Naive thymus-derived CD8-positive, alpha-beta T cell (primary cell): ENCODE results near the gene TEX261. TPM values are rescaled to one million over a fixed set of nuclear protein-coding genes. Genes with fewer than 3 reads are reported as not detected.
"Not testable (repeated sequence)": the region's sequence is repeated elsewhere in the genome, so short reads cannot be mapped to it uniquely, and the experiment has no call there.

Experiments used
- ATAC-seq, 2 donors: fragments of 150-1000 bp; cut with Tn5 transposase in 1 of 2; sonication (Bioruptor Pico), chemical (Tn5 transposase) in 1 of 2; 1 replicate in 1 of 2; 2 replicates in 1 of 2; pipeline ENCODE4 v1.10.0; 2021; ENCODE audit warnings: mild to moderate bottlenecking in 2 of 2, moderate library complexity in 2 of 2
- POLR2A ChIA-PET: fragments of 350-600 bp; sonication (Branson Sonifier 250); formaldehyde crosslinking; loops from one replicate; lab custom pipeline; 2021; ENCODE audit warnings: antibody characterized with exemption; lab: Charles Lee
- DNase-seq, 10 donors: peaks; one replicate each; pipeline versions ENCODE4 v3.0.0 to v3.0.0-alpha.2; 2020 to 2022
- H3K27ac Mint-ChIP-seq, 10 donors: one replicate each; pipeline ENCODE4 v1.8.0; 2020 to 2022; ENCODE audit warnings: mild to moderate bottlenecking in 10 of 10, mixed read lengths in 10 of 10, moderate library complexity in 4 of 10, inconsistent platforms in 1 of 10
- H3K27me3 Mint-ChIP-seq, 5 donors: one replicate each; pipeline ENCODE4 v1.8.0; 2021 to 2022; ENCODE audit warnings: mixed read lengths in 5 of 5
- H3K36me3 Mint-ChIP-seq, 3 donors: one replicate each; pipeline ENCODE4 v1.8.0; 2020 to 2022; ENCODE audit warnings: mixed read lengths in 3 of 3, mild to moderate bottlenecking in 2 of 3, inconsistent platforms in 1 of 3
- H3K4me1 Mint-ChIP-seq, 4 donors: one replicate each; pipeline ENCODE4 v1.8.0; 2021 to 2022; ENCODE audit warnings: mixed read lengths in 4 of 4
- H3K4me3 Mint-ChIP-seq, 10 donors: one replicate each; pipeline ENCODE4 v1.8.0; 2020 to 2022; ENCODE audit warnings: mild to moderate bottlenecking in 10 of 10, mixed read lengths in 10 of 10, moderate library complexity in 6 of 10, inconsistent platforms in 1 of 10
- H3K9me3 Mint-ChIP-seq, 9 donors: one replicate each; pipeline ENCODE4 v1.8.0; 2020 to 2022; ENCODE audit warnings: mixed read lengths in 9 of 9, mild to moderate bottlenecking in 3 of 9, inconsistent platforms in 1 of 9, moderate library complexity in 1 of 9
- polyA plus RNA-seq, 3 donors: library from polyadenylated mRNA; unstranded; fragments of 300-500 nt; fragmentation: Illumina TruSeq; gene quantifications; one replicate each; pipeline ENCODE4 v1.2.3, GENCODE V29; 2021
- total RNA-seq, 8 experiments: library from RNA in 2 of 8; stranded (reverse) in 2 of 8; gene quantifications; one replicate each; pipeline ENCODE4 v1.2.3 and lab custom pipeline; 2021 to 2026

Gene TEX261
- total and polyA plus RNA-seq, 5 experiments from 2014 or later: 33.7 to 63.1 (median 40.6) TPM

DNA sequence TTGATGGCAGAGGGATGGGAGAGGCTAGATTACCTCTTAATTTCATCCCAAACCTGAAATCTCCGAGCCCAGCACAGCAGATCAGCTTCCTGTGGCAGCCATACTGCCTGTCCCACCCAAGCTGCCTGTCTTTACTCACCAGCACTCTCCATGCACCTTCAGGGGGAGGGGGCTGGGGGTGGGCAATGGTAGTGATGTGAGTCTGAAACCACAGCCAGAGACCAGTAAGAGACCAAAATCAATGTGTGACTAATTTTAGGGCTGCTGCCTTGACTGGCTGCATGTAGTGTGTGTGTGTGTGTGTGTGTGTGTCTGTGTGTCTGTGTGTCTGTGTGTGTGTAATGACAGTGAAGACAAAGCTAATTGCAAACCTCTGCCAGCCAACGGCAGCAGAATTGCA lies 11.7 kb upstream of the TEX261 start:
- ATAC-seq (no peak), DNase-seq (no peak)
- peaks cover 0 to 2% (median under 1%) of the 10 kb centered on the region in 4 donors for H3K4me1 Mint-ChIP-seq
- no peaks in the 10 kb centered on the region for H3K9me3 Mint-ChIP-seq
- peaks cover 14 to 40% (median 31%) of the 10 kb centered on the region in 5 donors for H3K27me3 Mint-ChIP-seq
- POLR2A ChIA-PET: no interaction called here
- no peak overlapping the region for H3K27ac Mint-ChIP-seq
- peaks cover 0 to 4% (median 0%) of the 10 kb centered on the region in 3 donors for H3K36me3 Mint-ChIP-seq
- no peak overlapping the region for H3K4me3 Mint-ChIP-seq

DNA sequence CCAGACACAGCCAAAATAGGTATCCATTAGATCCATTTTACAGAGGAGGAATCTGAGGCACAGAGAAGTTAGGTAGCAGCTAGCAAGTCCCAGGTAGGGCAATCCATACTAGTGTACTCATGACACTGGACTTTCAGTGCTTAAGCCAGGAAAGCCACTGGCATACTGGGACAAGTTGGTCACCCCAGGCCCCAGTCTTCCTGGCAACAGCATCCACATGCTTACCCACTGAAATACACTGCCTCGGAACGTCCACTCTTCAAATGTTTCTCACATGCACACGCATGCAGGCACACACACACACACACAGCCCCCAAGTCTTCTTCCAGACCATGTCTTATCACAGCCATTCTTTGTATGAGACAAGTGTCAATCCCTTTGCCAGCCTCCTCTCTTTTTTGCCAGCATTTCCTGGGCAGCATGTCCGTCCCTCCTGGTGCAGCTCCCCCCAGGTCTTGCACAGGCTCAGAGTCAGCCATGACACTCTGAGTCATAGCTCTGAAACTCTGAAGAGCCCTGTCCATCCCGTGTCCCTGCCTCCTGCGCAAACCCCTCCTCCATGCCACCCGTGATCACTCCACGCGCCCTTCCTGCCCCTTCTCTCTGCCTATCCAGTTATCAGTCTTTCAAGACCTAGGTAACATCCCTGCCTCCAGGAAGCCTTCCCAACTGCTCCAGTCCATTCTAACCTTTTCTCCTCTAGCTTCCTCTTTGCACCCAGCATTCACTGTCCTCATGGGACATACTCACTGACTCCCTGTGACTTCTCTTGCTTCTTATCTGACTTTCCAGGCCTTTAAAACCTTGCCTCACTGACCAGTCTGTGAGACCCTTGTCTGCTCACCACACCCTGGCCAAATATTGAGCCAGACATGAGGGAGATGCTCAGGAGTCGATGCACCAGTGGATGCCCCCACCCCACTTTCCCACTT lies 10.9 kb upstream of the TEX261 start:
- Mint-ChIP-seq H3K4me3 (no peak overlapping the region), H3K9me3 (no peaks in the 10 kb centered on the region), H3K27ac (peak overlapping the region in 1 of 10 donors; percentile 47), H3K27me3 (peaks cover 14 to 35% (median 30%) of the 10 kb centered on the region in 5 donors), H3K4me1 (peaks cover 0 to 10% (median 5%) of the 10 kb centered on the region in 4 donors), H3K36me3 (peaks cover 0 to 4% (median 0%) of the 10 kb centered on the region in 3 donors)
- no peak for ATAC-seq
- DNase-seq: no peak
- POLR2A ChIA-PET: interaction anchor here (1.0 kb wide), 1 partner anchor 63 kb away, joined by 4 read pairs; the partner anchor contains the start of gene NAGK

DNA sequence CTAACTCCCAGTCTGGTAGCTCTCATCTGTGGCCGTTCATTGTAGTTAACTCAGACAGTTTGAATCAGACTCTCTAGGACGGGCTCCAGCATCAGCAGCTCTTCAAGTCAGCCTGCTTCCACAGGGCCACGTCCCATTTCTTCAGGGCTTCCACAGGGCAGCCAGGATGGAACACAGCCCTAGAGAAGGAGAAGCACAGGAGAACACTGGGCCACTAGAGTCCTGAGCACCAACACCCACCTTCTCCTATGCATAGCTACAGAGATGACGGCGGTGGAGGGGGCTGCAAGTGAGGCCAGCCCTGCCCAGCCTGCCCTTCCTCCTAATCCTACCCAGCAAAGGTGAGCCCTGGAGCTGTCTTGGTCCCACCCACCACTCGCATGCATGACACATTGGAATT lies 10.2 kb upstream of the TEX261 start:
- ATAC-seq (no peak), DNase-seq (no peak)
- Mint-ChIP-seq H3K36me3 (peaks cover 0 to 1% (median 0%) of the 10 kb centered on the region in 3 donors), H3K9me3 (no peaks in the 10 kb centered on the region), H3K27me3 (peaks cover 9 to 28% (median 23%) of the 10 kb centered on the region in 5 donors), H3K4me3 (no peak overlapping the region), H3K4me1 (peaks cover 0 to 11% (median 5%) of the 10 kb centered on the region in 4 donors), H3K27ac (no peak overlapping the region)
- POLR2A ChIA-PET: interaction anchor here (1.0 kb wide), 1 partner anchor 63 kb away, joined by 4 read pairs; the partner anchor contains the start of gene NAGK

DNA sequence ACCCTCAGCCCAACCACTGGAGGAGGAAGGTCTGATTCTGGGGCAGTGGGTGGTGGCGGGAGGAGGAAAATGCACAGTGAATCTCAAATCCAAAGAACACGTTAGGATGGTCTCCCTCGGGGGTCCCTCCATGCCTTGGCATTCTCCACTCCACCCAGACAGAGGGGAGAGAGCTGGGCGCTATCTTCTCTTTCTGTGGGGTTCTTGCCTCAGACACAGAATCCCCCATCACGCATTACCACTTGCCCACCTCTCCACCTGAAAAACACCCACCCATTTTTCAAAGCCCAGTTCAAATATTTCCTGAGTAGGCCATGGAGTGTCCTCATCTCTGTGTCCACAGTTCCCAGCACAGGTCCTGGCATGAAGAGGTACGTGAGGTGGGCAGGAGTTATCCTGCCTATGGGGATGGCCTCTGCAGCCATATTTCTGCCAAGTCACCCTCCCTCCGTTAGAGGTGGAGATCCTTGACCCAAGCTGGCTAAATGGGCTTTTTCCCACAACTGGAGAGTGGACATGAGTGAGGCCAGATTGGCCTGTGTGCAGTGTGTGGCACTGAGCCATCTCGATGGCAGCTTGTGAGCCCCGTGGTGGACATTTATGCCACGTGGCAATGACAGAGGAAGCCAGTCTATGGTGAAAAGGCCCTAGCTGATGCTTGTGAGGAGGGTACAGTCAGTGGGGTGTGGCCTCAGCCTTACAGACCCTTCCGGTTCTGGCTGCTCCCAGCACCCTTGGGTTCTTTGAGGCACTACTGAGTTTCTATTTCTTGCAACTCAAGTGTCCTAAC lies 9.5 kb upstream of the TEX261 start:
- Mint-ChIP-seq H3K27me3 (peaks cover 7 to 21% (median 19%) of the 10 kb centered on the region in 5 donors), H3K4me1 (peaks cover 0 to 11% (median 7%) of the 10 kb centered on the region in 4 donors), H3K36me3 (no peaks in the 10 kb centered on the region), H3K4me3 (no peak overlapping the region), H3K9me3 (no peaks in the 10 kb centered on the region), H3K27ac (no peak overlapping the region)
- POLR2A ChIA-PET: interaction anchor here (1.0 kb wide), 1 partner anchor 64 kb away, joined by 4 read pairs; the partner anchor contains the start of gene NAGK
- ATAC-seq: no peak
- DNase-seq: no peak

DNA sequence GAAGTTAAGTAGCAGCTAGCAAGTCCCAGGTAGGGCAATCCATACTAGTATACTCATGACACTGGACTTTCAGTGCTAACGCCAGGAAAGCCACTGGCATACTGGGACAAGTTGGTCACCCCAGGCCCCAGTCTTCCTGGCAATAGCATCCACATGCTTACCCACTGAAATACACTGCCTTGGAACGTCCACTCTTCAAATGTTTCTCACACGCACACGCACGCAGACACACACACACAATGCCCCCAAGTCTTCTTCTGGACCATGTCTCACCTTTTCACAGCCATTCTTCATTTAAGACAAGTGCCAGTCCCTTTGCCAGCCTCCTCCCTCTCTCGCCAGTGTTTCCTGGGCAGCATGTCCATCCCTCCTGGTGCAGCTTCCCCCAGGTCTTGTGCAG lies 8.7 kb upstream of the TEX261 start:
- POLR2A ChIA-PET: no interaction called here
- Mint-ChIP-seq H3K9me3 (no peaks in the 10 kb centered on the region), H3K27ac (peak overlapping the region in 1 of 10 donors; percentile 52), H3K36me3 (no peaks in the 10 kb centered on the region), H3K4me1 (peaks cover 0 to 11% (median 7%) of the 10 kb centered on the region in 4 donors), H3K27me3 (peaks cover 5 to 13% (median 13%) of the 10 kb centered on the region in 5 donors), H3K4me3 (no peak overlapping the region)
- DNase-seq (no peak), ATAC-seq (no peak)

DNA sequence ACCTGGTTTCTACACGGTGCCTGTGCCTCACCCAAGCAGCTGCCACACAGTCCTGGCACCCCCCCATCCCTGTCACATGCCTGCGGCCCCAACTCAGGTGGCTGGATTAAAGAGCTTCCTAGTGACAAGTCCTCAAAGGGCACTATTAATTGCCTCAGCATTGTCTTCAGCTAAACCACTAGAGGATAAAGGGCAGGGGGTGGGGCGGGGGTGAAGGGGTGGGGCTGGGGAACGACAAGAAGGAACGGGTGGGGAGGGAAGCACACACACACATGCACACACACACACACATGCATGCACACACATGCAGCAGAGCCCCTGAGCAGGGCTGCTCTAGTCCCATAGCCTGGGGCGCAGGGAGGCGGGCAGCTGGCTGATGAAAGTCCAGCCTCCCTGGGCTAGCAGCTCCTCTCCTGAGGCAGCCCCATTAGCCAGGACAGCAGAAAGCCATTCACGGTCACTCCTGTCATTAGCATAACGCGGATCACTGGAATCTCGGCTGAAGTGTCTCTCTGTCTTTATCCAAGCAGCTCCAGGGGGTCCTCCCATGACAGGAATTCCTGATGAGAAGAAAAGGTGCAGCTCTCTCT lies 7.4 kb upstream of the TEX261 start:
- Mint-ChIP-seq H3K4me1 (peaks cover 0 to 11% (median 7%) of the 10 kb centered on the region in 4 donors), H3K27ac (no peak overlapping the region), H3K27me3 (peaks cover 1 to 10% (median 6%) of the 10 kb centered on the region in 5 donors), H3K4me3 (no peak overlapping the region), H3K36me3 (no peaks in the 10 kb centered on the region), H3K9me3 (no peaks in the 10 kb centered on the region)
- POLR2A ChIA-PET: interaction anchor here (0.9 to 1.4 kb wide), 2 partner anchors 17 to 24 kb away, joined by 3 to 7 read pairs; partner anchors contain the start of gene ANKRD53
- DNase-seq (no peak), ATAC-seq (no peak)

DNA sequence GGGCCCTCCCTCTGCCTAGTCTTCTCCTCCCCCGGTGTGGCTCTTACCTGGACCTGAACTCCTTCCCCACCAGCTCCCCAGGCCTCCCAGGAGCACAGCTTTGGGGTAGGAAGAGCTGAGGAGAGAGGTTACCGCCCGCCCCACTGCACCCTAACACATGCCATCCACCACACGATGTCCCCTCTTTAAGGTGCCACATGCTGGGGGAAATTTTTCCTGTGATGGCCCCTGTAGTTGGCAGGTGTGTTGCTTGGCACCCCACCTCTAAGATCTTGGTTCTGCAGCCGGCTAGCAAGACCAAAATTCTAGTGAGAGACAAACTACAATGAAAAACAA lies 6.9 kb upstream of the TEX261 start:
- ATAC-seq: no peak
- H3K9me3 Mint-ChIP-seq: no peaks in the 10 kb centered on the region

DNA sequence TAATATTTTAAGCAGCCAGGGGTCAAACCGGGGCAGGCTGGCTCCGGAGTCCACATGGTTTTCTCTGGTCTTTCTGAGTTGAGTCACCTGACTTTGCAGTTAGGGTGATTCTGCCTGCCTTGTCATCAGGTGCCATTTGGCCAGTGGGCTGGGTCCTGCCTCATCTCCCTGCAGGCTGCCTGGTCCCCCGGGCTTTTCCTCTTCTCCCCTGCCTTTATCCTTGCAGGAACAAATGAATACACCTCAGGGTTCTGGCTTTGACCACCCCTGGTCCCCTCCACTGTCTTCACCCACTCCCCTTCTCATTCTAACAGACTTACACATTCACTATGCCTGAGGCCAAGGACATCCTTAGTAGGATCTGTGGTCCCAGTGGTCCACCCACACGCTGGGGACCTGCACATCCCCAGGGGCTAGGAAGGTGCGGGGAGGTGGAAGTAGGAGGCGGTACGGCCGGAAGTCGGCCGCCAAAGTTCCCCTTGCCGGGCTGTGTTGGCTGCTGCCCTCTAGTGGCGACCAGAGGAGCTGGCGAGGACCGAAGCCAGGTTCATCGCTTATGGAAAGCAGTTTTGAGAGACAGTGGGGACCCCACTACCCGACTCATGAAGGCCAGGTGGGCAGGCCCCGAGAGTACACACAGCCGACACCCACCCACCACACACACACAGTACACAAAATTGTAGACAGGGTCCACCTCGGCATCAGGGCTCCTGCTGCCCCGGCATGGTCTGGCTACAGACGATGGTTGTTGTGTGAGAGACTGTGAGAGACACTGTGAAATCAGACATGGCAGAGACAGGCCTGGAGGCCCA lies 6.3 kb upstream of the TEX261 start:
- peaks cover 1 to 8% (median 6%) of the 10 kb centered on the region in 5 donors for H3K27me3 Mint-ChIP-seq
- ATAC-seq (peak; percentile 96 to 99), DNase-seq (peak; percentile 65 to 87 (median 78))
- H3K4me1 Mint-ChIP-seq: peaks cover 0 to 12% (median 7%) of the 10 kb centered on the region in 4 donors
- H3K9me3 Mint-ChIP-seq: no peaks in the 10 kb centered on the region
- peak overlapping the region; percentile 3 to 76 (median 53) for H3K4me3 Mint-ChIP-seq
- H3K36me3 Mint-ChIP-seq: no peaks in the 10 kb centered on the region
- POLR2A ChIA-PET: interaction anchor here (0.6 to 2.3 kb wide), 5 partner anchors 11 to 67 kb away, joined by 3 to 11 read pairs (median 3); partner anchors contain the start of genes ANKRD53 and NAGK
- H3K27ac Mint-ChIP-seq: peak overlapping the region in 9 of 10 donors; percentile 43 to 91 (median 80)

More for the DNA sequence above, 6.9 kb upstream of the TEX261 start:
- Mint-ChIP-seq H3K36me3 (no peaks in the 10 kb centered on the region), H3K27me3 (peaks cover 1 to 10% (median 6%) of the 10 kb centered on the region in 5 donors), H3K27ac (peak overlapping the region in 3 of 10 donors; percentile 20 to 91 (median 65)), H3K4me3 (no peak overlapping the region), H3K4me1 (peaks cover 0 to 11% (median 7%) of the 10 kb centered on the region in 4 donors)
- no peak for DNase-seq
- POLR2A ChIA-PET: interaction anchor here (0.6 to 2.3 kb wide), 4 partner anchors 17 to 67 kb away, joined by 3 to 11 read pairs (median 5); partner anchors contain the start of genes ANKRD53 and NAGK

DNA sequence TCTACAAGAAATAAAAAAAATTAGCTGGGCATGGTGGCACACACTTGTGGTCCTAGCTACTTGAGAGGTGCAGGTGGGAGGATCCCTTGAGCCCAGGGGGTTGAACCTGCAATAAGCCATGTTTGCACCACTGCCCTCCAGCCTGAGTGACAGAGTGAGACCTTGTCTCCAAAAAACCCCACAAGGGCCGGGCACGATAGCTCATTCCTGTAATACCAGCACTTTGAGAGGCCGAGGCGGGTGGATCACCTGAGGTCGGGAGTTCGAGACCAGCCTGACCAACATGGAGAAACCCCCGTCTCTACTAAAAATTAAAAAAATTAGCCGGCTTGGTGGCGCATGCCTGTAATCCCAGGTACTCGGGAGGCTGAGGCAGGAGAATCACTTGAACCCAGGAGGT lies 5.3 kb upstream of the TEX261 start:
- H3K27ac Mint-ChIP-seq, DNase-seq, ATAC-seq, H3K9me3 Mint-ChIP-seq, H3K36me3 Mint-ChIP-seq, H3K27me3 Mint-ChIP-seq: not testable (repeated sequence)
- Mint-ChIP-seq H3K4me3 (peak overlapping the region in 1 of 10 donors; percentile 7), H3K4me1 (peaks cover 7 to 19% (median 12%) of the 10 kb centered on the region in 4 donors)
- POLR2A ChIA-PET: interaction anchor here (0.9 to 2.3 kb wide), 2 partner anchors 10 to 68 kb away, joined by 3 to 11 read pairs; partner anchors contain the start of gene NAGK

DNA sequence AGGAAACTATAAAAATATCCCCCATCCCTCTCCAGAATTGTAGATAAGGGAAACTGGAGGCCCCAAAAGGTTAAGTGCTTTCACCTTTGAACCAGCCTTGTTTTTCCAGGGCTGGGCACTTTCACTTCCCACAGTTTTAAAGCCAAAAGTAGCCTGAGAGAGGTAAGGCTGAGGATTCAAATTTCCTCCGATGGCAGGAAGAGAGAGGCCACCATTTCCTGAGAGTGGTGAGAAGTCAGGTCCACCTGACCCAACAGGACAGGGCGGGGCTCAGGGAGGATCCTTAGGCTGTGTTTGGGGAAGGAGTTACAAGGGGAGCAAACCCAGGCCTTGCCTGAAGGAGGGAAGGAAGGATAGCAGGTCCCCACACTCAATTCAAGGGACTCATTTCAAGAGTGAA lies 4.7 kb upstream of the TEX261 start:
- H3K36me3 Mint-ChIP-seq: no peaks in the 10 kb centered on the region
- ATAC-seq (no peak), DNase-seq (no peak)
- H3K9me3 Mint-ChIP-seq: no peaks in the 10 kb centered on the region
- no peak overlapping the region for H3K4me3 Mint-ChIP-seq
- H3K27me3 Mint-ChIP-seq: peaks cover 0 to 3% (median 1%) of the 10 kb centered on the region in 5 donors
- peak overlapping the region in 1 of 10 donors; percentile 13 for H3K27ac Mint-ChIP-seq
- POLR2A ChIA-PET: interaction anchor here (2.3 kb wide), 1 partner anchor 69 kb away, joined by 11 read pairs; the partner anchor contains the start of gene NAGK
- H3K4me1 Mint-ChIP-seq: peaks cover 7 to 19% (median 12%) of the 10 kb centered on the region in 4 donors

DNA sequence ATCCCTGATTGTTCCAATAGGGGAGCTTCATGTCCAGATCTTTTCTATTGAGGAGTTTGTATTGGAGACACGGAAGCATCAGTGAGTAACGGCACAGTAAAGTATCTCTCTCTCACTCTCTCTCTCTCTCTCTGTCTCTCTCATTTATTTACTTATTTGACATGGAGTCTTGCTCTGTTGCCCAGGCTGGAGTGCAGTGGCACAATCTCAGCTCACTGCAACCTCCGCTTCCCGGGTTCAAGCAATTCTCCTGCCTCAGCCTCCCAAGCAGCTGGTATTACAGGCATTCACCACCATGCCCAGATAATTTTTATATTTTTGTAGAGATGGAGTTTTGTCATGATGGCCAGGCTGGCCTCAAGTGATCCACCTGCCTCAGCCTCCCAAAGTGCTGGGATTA lies 4.2 kb upstream of the TEX261 start:
- H3K4me3 Mint-ChIP-seq, H3K27me3 Mint-ChIP-seq, POLR2A ChIA-PET: not testable (repeated sequence)

More for the DNA sequence above, 4.2 kb upstream of the TEX261 start:
- not testable (repeated sequence) for H3K9me3 Mint-ChIP-seq, ATAC-seq, DNase-seq, H3K36me3 Mint-ChIP-seq
- Mint-ChIP-seq H3K27ac (peak overlapping the region in 2 of 10 donors; percentile 19 to 71), H3K4me1 (peaks cover 10 to 22% (median 16%) of the 10 kb centered on the region in 4 donors)
